ENCODE measurements around the gene GNB1L. TPM values are rescaled to one million over a fixed set of nuclear protein-coding genes. Genes with fewer than 3 reads are reported as not detected.

The GNB1L gene
- total and polyA plus RNA-seq, 10 of the 15 experiments (the other 5 are each of a cell fraction or from before 2014, with no cell fraction given), result 0.21 to 19.4 (median 6.8) TPM

DNA sequence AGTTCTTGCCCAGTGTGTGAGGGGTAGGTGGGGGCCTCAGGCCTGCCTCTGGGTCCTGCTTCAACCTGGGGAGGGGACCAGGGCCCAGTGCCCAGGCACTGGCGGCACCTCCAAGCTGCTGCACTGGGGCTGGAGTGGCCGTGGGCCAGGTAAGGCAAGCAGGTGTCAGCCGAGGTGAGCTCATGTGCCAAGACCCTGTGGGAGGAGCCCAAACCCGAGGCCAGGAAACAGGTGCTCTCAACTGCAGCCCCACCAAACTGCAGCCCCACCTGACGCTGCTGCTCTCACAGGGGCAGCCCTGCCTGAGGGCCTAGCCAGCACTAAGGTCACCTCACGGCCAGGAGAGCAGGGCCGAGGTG lies 18.1 kb upstream of the GNB1L start:
- no peak overlapping the region for H3K9ac ChIP-seq (ENCODE audit: control insufficient read depth, insufficient read depth, low read length)
- no peak overlapping the region for H3K4me3 ChIP-seq
- ChIA-PET CTCF (no interaction called here), SMC1A (ENCODE audit: uncharacterized antibody, unreplicated experiment) (no interaction called here), POLR2A (no interaction called here), RAD21 (ENCODE audit: unreplicated experiment) (no interaction called here)
- H3K79me2 ChIP-seq (ENCODE audit: control insufficient read depth, insufficient read depth, low read length), result no peaks in the 10 kb centered on the region
- in situ Hi-C loops (cut with MboI) (no loop called here), intact Hi-C loops (cut with micrococcal nuclease; ENCODE audit: unreplicated experiment) (no loop called here)
- no peaks in the 10 kb centered on the region for H3K4me1 ChIP-seq (ENCODE audit: control insufficient read depth, insufficient read depth, low read length)
- no peaks in the 10 kb centered on the region for H3K36me3 ChIP-seq (ENCODE audit: control insufficient read depth in 2 of 2, insufficient read depth in 2 of 2, low read length in 1 of 2)
- H3K9me3 ChIP-seq (replicated peaks; ENCODE audit: control insufficient read depth, insufficient read depth, low read length), result no peaks in the 10 kb centered on the region
- BruUV-seq (replicated peaks), result no TSS peak
- 12% methylated on average over 5 of the region's 7 CpGs for WGBS (ENCODE audit: insufficient coverage, insufficient replicate concordance, low lambda C conversion rate, missing lambda C conversion rate)
- H4K20me1 ChIP-seq (ENCODE audit: control insufficient read depth, insufficient read depth), result no peaks in the 10 kb centered on the region
- no peaks in the 10 kb centered on the region for H3K27me3 ChIP-seq (replicated peaks in 1 of 2; ENCODE audit: control insufficient read depth in 2 of 2, insufficient read depth in 2 of 2, low read length in 1 of 2)
- no peak for TF ChIP-seq SMAD1 (IDR thresholded peaks at IDR 0.05; ENCODE audit: low read depth, partially characterized antibody)
- TF ChIP-seq, protein P1, sequence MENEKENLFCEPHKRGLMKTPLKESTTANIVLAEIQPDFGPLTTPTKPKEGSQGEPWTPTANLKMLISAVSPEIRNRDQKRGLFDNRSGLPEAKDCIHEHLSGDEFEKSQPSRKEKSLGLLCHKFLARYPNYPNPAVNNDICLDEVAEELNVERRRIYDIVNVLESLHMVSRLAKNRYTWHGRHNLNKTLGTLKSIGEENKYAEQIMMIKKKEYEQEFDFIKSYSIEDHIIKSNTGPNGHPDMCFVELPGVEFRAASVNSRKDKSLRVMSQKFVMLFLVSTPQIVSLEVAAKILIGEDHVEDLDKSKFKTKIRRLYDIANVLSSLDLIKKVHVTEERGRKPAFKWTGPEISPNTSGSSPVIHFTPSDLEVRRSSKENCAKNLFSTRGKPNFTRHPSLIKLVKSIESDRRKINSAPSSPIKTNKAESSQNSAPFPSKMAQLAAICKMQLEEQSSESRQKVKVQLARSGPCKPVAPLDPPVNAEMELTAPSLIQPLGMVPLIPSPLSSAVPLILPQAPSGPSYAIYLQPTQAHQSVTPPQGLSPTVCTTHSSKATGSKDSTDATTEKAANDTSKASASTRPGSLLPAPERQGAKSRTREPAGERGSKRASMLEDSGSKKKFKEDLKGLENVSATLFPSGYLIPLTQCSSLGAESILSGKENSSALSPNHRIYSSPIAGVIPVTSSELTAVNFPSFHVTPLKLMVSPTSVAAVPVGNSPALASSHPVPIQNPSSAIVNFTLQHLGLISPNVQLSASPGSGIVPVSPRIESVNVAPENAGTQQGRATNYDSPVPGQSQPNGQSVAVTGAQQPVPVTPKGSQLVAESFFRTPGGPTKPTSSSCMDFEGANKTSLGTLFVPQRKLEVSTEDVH (IDR thresholded peaks at IDR 0.05; ENCODE audit: low read depth, partially characterized antibody), result no peak
- TF ChIP-seq ZNF622 (IDR thresholded peaks at IDR 0.05), result no peak
- TF ChIP-seq SIX5 (IDR thresholded peaks at IDR 0.05; ENCODE audit: low read depth, low read length, severe bottlenecking), result no peak
- TF ChIP-seq BHLHE40 (IDR thresholded peaks at IDR 0.05; ENCODE audit: borderline replicate concordance in 1 of 2, low read depth in 2 of 2, low read length in 1 of 2), result no peak
- TF ChIP-seq, protein P2, sequence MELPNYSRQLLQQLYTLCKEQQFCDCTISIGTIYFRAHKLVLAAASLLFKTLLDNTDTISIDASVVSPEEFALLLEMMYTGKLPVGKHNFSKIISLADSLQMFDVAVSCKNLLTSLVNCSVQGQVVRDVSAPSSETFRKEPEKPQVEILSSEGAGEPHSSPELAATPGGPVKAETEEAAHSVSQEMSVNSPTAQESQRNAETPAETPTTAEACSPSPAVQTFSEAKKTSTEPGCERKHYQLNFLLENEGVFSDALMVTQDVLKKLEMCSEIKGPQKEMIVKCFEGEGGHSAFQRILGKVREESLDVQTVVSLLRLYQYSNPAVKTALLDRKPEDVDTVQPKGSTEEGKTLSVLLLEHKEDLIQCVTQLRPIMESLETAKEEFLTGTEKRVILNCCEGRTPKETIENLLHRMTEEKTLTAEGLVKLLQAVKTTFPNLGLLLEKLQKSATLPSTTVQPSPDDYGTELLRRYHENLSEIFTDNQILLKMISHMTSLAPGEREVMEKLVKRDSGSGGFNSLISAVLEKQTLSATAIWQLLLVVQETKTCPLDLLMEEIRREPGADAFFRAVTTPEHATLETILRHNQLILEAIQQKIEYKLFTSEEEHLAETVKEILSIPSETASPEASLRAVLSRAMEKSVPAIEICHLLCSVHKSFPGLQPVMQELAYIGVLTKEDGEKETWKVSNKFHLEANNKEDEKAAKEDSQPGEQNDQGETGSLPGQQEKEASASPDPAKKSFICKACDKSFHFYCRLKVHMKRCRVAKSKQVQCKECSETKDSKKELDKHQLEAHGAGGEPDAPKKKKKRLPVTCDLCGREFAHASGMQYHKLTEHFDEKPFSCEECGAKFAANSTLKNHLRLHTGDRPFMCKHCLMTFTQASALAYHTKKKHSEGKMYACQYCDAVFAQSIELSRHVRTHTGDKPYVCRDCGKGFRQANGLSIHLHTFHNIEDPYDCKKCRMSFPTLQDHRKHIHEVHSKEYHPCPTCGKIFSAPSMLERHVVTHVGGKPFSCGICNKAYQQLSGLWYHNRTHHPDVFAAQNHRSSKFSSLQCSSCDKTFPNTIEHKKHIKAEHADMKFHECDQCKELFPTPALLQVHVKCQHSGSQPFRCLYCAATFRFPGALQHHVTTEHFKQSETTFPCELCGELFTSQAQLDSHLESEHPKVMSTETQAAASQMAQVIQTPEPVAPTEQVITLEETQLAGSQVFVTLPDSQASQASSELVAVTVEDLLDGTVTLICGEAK (IDR thresholded peaks at IDR 0.05; ENCODE audit: borderline replicate concordance), result no peak
- TF ChIP-seq TCF12 (IDR thresholded peaks at IDR 0.05; ENCODE audit: low read depth, low read length), result no peak
- TF ChIP-seq, protein P3, sequence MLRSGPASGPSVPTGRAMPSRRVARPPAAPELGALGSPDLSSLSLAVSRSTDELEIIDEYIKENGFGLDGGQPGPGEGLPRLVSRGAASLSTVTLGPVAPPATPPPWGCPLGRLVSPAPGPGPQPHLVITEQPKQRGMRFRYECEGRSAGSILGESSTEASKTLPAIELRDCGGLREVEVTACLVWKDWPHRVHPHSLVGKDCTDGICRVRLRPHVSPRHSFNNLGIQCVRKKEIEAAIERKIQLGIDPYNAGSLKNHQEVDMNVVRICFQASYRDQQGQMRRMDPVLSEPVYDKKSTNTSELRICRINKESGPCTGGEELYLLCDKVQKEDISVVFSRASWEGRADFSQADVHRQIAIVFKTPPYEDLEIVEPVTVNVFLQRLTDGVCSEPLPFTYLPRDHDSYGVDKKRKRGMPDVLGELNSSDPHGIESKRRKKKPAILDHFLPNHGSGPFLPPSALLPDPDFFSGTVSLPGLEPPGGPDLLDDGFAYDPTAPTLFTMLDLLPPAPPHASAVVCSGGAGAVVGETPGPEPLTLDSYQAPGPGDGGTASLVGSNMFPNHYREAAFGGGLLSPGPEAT (IDR thresholded peaks at IDR 0.05; ENCODE audit: low read depth), result no peak
- TF ChIP-seq PAX8 (IDR thresholded peaks at IDR 0.05), result no peak
- TF ChIP-seq, protein P4, sequence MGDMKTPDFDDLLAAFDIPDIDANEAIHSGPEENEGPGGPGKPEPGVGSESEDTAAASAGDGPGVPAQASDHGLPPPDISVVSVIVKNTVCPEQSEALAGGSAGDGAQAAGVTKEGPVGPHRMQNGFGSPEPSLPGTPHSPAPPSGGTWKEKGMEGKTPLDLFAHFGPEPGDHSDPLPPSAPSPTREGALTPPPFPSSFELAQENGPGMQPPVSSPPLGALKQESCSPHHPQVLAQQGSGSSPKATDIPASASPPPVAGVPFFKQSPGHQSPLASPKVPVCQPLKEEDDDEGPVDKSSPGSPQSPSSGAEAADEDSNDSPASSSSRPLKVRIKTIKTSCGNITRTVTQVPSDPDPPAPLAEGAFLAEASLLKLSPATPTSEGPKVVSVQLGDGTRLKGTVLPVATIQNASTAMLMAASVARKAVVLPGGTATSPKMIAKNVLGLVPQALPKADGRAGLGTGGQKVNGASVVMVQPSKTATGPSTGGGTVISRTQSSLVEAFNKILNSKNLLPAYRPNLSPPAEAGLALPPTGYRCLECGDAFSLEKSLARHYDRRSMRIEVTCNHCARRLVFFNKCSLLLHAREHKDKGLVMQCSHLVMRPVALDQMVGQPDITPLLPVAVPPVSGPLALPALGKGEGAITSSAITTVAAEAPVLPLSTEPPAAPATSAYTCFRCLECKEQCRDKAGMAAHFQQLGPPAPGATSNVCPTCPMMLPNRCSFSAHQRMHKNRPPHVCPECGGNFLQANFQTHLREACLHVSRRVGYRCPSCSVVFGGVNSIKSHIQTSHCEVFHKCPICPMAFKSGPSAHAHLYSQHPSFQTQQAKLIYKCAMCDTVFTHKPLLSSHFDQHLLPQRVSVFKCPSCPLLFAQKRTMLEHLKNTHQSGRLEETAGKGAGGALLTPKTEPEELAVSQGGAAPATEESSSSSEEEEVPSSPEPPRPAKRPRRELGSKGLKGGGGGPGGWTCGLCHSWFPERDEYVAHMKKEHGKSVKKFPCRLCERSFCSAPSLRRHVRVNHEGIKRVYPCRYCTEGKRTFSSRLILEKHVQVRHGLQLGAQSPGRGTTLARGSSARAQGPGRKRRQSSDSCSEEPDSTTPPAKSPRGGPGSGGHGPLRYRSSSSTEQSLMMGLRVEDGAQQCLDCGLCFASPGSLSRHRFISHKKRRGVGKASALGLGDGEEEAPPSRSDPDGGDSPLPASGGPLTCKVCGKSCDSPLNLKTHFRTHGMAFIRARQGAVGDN (IDR thresholded peaks at IDR 0.05), result no peak
- no peak for TF ChIP-seq RUNX3 (IDR thresholded peaks at IDR 0.05; ENCODE audit: low read length)
- no peak for TF ChIP-seq ZNF24 (IDR thresholded peaks at IDR 0.05)
- no peak for TF ChIP-seq ZNF274 (IDR thresholded peaks at IDR 0.05; ENCODE audit: insufficient read depth, insufficient read length)
- no peak for DNase-seq (ENCODE audit: low read depth, low spot score)
- no peak for FAIRE-seq
- no peak overlapping the region for H2AFZ ChIP-seq (ENCODE audit: control insufficient read depth, low read depth, low read length)
- no peak for ATAC-seq
- H3K4me2 ChIP-seq (ENCODE audit: control insufficient read depth, insufficient read depth), result no peak overlapping the region
- H3K27ac ChIP-seq (ENCODE audit: control insufficient read depth, insufficient read depth), result no peak overlapping the region

All from GM12878 (cell line).